Astrocyte (in vitro differentiated cells and primary cell): ENCODE measurements around the gene RPUSD3. TPM values are rescaled to one million over a fixed set of nuclear protein-coding genes. Genes with fewer than 3 reads are reported as not detected.

Source experiments
- DNase-seq: peaks from one replicate; pipeline ENCODE4 v3.0.0-alpha.2; 2010; ENCODE audit warnings: low read depth
- FAIRE-seq: peaks from 2 replicates; lab custom pipeline; 2011; peaks lifted over from hg19 to GRCh38; lab: Jason Lieb, UNC
- H2AFZ ChIP-seq: 2 replicates; pipeline ENCODE4 v1.6.0; 2012; ENCODE audit warnings: low read depth, low read length, inconsistent platforms
- H3K27ac ChIP-seq: 2 replicates; pipeline ENCODE4 v1.5.1; 2011; ENCODE audit warnings: low read depth, low read length, inconsistent platforms
- H3K27me3 ChIP-seq: 2 replicates; pipeline ENCODE4 v1.6.0; 2011; ENCODE audit warnings: low read length, inconsistent platforms; ENCODE audit not compliant: insufficient read depth
- H3K36me3 ChIP-seq: 2 replicates; pipeline ENCODE4 v1.5.1; 2011; ENCODE audit warnings: low read length, inconsistent platforms; ENCODE audit not compliant: insufficient read depth
- H3K4me1 ChIP-seq: 2 replicates; pipeline ENCODE4 v1.5.1; 2011; ENCODE audit warnings: low read length, inconsistent platforms; ENCODE audit not compliant: insufficient read depth
- H3K4me2 ChIP-seq: 2 replicates; pipeline ENCODE4 v1.6.0; 2012; ENCODE audit warnings: low read length, inconsistent platforms
- H3K4me3 ChIP-seq: 2 replicates; pipeline ENCODE4 v1.5.1; 2011; ENCODE audit warnings: low read depth, mild to moderate bottlenecking, low read length, inconsistent platforms; ENCODE audit not compliant: insufficient read depth
- H3K79me2 ChIP-seq: 2 replicates; pipeline ENCODE4 v1.6.0; 2012; ENCODE audit warnings: mild to moderate bottlenecking, low read length, inconsistent platforms; ENCODE audit not compliant: insufficient read depth
- H3K9ac ChIP-seq: 2 replicates; pipeline ENCODE4 v1.6.0; 2012; ENCODE audit warnings: mild to moderate bottlenecking, low read length, inconsistent platforms
- H3K9me3 ChIP-seq: 2 replicates; pipeline ENCODE4 v1.5.1; 2012; ENCODE audit warnings: low read depth, mild to moderate bottlenecking, low read length, inconsistent platforms; ENCODE audit not compliant: insufficient read depth
- H4K20me1 ChIP-seq: 2 replicates; pipeline ENCODE4 v1.6.0; 2012; ENCODE audit warnings: low read length, inconsistent platforms; ENCODE audit not compliant: insufficient read depth
- H3K27ac Mint-ChIP-seq: one replicate; pipeline ENCODE4 v1.8.0; 2021; ENCODE audit warnings: mild to moderate bottlenecking, mixed read lengths; ENCODE audit not compliant: unreplicated experiment
- H3K27me3 Mint-ChIP-seq: one replicate; pipeline ENCODE4 v1.8.0; 2021; ENCODE audit warnings: low read depth, mixed read lengths; ENCODE audit not compliant: unreplicated experiment
- H3K36me3 Mint-ChIP-seq: one replicate; pipeline ENCODE4 v1.8.0; 2021; ENCODE audit warnings: low read depth, mixed read lengths; ENCODE audit not compliant: unreplicated experiment
- H3K4me1 Mint-ChIP-seq: one replicate; pipeline ENCODE4 v1.8.0; 2021; ENCODE audit warnings: low read depth, mixed read lengths; ENCODE audit not compliant: unreplicated experiment
- H3K4me3 Mint-ChIP-seq: one replicate; pipeline ENCODE4 v1.8.0; 2021; ENCODE audit warnings: mild to moderate bottlenecking, moderate library complexity, mixed read lengths; ENCODE audit not compliant: unreplicated experiment
- H3K9me3 Mint-ChIP-seq: one replicate; pipeline ENCODE4 v1.8.0; 2021; ENCODE audit warnings: mild to moderate bottlenecking, mixed read lengths; ENCODE audit not compliant: unreplicated experiment
- CTCF ChIP-seq: IDR thresholded peaks from 2 replicates; pipeline ENCODE4 v1.5.1; 2011; ENCODE audit warnings: low read depth, mild to moderate bottlenecking, inconsistent platforms, low read length, moderate library complexity; ENCODE audit not compliant: insufficient read depth
- EZH2 ChIP-seq: IDR thresholded peaks from 2 replicates; pipeline ENCODE4 v1.6.1; 2012; ENCODE audit warnings: mild to moderate bottlenecking, low read length, inconsistent platforms; ENCODE audit not compliant: insufficient read depth
- total RNA-seq: library from RNA; stranded (reverse); gene quantifications from 2 replicates; pipeline ENCODE4 v1.2.1, GENCODE V29; 2021

The RPUSD3 gene
- total RNA-seq, 1 donor from 2014 or later: 35.4 TPM

- no peaks in the 10 kb centered on the region for H3K27me3 ChIP-seq
- no peak overlapping the region for H3K4me3 ChIP-seq
- H3K4me1 Mint-ChIP-seq: peaks cover 2% of the 10 kb centered on the region
- no peak overlapping the region for H3K4me2 ChIP-seq
- H3K27ac ChIP-seq: no peak overlapping the region
- no peaks in the 10 kb centered on the region for H3K4me1 ChIP-seq
- no peak for DNase-seq
- no peak for FAIRE-seq
- H3K36me3 ChIP-seq: no peaks in the 10 kb centered on the region
- no peaks in the 10 kb centered on the region for H3K27me3 Mint-ChIP-seq
- H3K9me3 Mint-ChIP-seq: no peaks in the 10 kb centered on the region
- TF ChIP-seq EZH2 (no peak), CTCF (no peak)
- H4K20me1 ChIP-seq: no peaks in the 10 kb centered on the region
- no peak overlapping the region for H3K27ac Mint-ChIP-seq
- peaks cover 33% of the 10 kb centered on the region for H3K36me3 Mint-ChIP-seq
- H3K9me3 ChIP-seq: no peaks in the 10 kb centered on the region
- no peak overlapping the region for H3K9ac ChIP-seq
- H3K79me2 ChIP-seq: no peaks in the 10 kb centered on the region
- no peak overlapping the region for H3K4me3 Mint-ChIP-seq
- no peak overlapping the region for H2AFZ ChIP-seq
These were observed 9.1 kb downstream of the RPUSD3 start for GRCh38 chr3:9834520-9835380.

- H3K36me3 ChIP-seq: no peaks in the 10 kb centered on the region
- no peak overlapping the region for H3K27ac Mint-ChIP-seq
- DNase-seq (no peak), FAIRE-seq (no peak)
- no peaks in the 10 kb centered on the region for H3K9me3 ChIP-seq
- H3K4me3 ChIP-seq: no peak overlapping the region
- H3K4me2 ChIP-seq: no peak overlapping the region
- no peaks in the 10 kb centered on the region for H4K20me1 ChIP-seq
- no peaks in the 10 kb centered on the region for H3K4me1 ChIP-seq
- peaks cover 2% of the 10 kb centered on the region for H3K4me1 Mint-ChIP-seq
- H3K79me2 ChIP-seq: no peaks in the 10 kb centered on the region
- no peaks in the 10 kb centered on the region for H3K27me3 ChIP-seq
- peaks cover 38% of the 10 kb centered on the region for H3K36me3 Mint-ChIP-seq
- TF ChIP-seq CTCF: no peak
- no peak for TF ChIP-seq EZH2
- H3K4me3 Mint-ChIP-seq: no peak overlapping the region
- no peak overlapping the region for H3K27ac ChIP-seq
- no peaks in the 10 kb centered on the region for H3K9me3 Mint-ChIP-seq
- H2AFZ ChIP-seq: no peak overlapping the region
- H3K9ac ChIP-seq: no peak overlapping the region
- H3K27me3 Mint-ChIP-seq: no peaks in the 10 kb centered on the region
These were observed 10.7 kb downstream of the RPUSD3 start for GRCh38 chr3:9833078-9833477.

- H3K27ac Mint-ChIP-seq: no peak overlapping the region
- Histone ChIP-seq H4K20me1 (no peaks in the 10 kb centered on the region), H3K79me2 (no peaks in the 10 kb centered on the region), H3K9me3 (no peaks in the 10 kb centered on the region), H3K27me3 (no peaks in the 10 kb centered on the region), H3K36me3 (no peaks in the 10 kb centered on the region), H3K27ac (no peak overlapping the region), H3K4me2 (no peak overlapping the region), H3K4me3 (no peak overlapping the region), H3K4me1 (no peaks in the 10 kb centered on the region), H3K9ac (no peak overlapping the region), H2AFZ (no peak overlapping the region)
- H3K4me1 Mint-ChIP-seq: no peaks in the 10 kb centered on the region
- DNase-seq: no peak
- TF ChIP-seq CTCF: no peak
- no peak for TF ChIP-seq EZH2
- no peak overlapping the region for H3K4me3 Mint-ChIP-seq
- H3K27me3 Mint-ChIP-seq: no peaks in the 10 kb centered on the region
- no peak for FAIRE-seq
- no peaks in the 10 kb centered on the region for H3K9me3 Mint-ChIP-seq
- peaks cover 35% of the 10 kb centered on the region for H3K36me3 Mint-ChIP-seq
These were observed 12.6 kb downstream of the RPUSD3 start for GRCh38 chr3:9831253-9831652.
